Activated CD4-positive, alpha-beta T cell treated with anti-CD3 and anti-CD28 coated beads for 36 hours (primary cell): ENCODE data around the gene BOLA3. TPM values are rescaled to one million over a fixed set of nuclear protein-coding genes. Genes with fewer than 3 reads are reported as not detected.

ENCODE experiments used
- total RNA-seq, 2 experiments: library from RNA; stranded (reverse); gene quantifications; one replicate each; pipeline ENCODE4 v1.2.3, GENCODE V29; 2021

The BOLA3 gene
- total RNA-seq, 2 experiments from 2014 or later, result 119 to 130 TPM

Other genes starting within 250 kb of the BOLA3 start
- 100 to 1,000 TPM in 1 of 2 experiments, 10 to 100 TPM in 1; 97.6 to 119 TPM for gene DGUOK, start 221.0 kb downstream of the BOLA3 start, total RNA-seq
- gene TET3, start 163.0 kb downstream of the BOLA3 start, total RNA-seq, result 10 to 100 TPM; 15.0 to 17.3 TPM
- gene MOB1A, start 31.0 kb upstream of the BOLA3 start, total RNA-seq, result 100 to 1,000 TPM in 1 of 2 experiments, 10 to 100 TPM in 1; 96.6 to 149 TPM
- 100 to 1,000 TPM; 411 to 453 TPM for gene MTHFD2, start 50.7 kb upstream of the BOLA3 start, total RNA-seq
- 1 to 10 TPM; 2.2 to 2.7 TPM for gene SLC4A5, start 195.5 kb upstream of the BOLA3 start, total RNA-seq
- gene DCTN1, start 232.4 kb upstream of the BOLA3 start, total RNA-seq, result 100 to 1,000 TPM in 1 of 2 experiments, 10 to 100 TPM in 1; 78.1 to 132 TPM